CD14-positive monocyte (primary cell): ENCODE data around the gene RAX2. TPM values are rescaled to one million over a fixed set of nuclear protein-coding genes. Genes with fewer than 3 reads are reported as not detected.
"Not testable (repeated sequence)": the region's sequence is repeated elsewhere in the genome, so short reads cannot be mapped to it uniquely, and the experiment has no call there.

Source experiments
- DNase-seq, 3 donors: peaks; one replicate each; pipeline ENCODE4 v3.0.0-alpha.2; 2011 to 2022
- H2AFZ ChIP-seq: 2 replicates; pipeline ENCODE4 v1.6.0; 2012; ENCODE audit warnings: mild to moderate bottlenecking, low read depth, low read length, inconsistent platforms; ENCODE audit not compliant: insufficient read depth, poor library complexity, severe bottlenecking
- H3K27ac ChIP-seq, 2 donors: 1 replicate in 1 of 2; 2 replicates in 1 of 2; pipeline ENCODE4 v1.5.1; 2012 to 2013; ENCODE audit warnings: low read length in 2 of 2, control low read depth in 1 of 2, inconsistent platforms in 1 of 2, low read depth in 1 of 2, mild to moderate bottlenecking in 1 of 2
- H3K27me3 ChIP-seq, 2 donors: one replicate each; pipeline versions ENCODE4 v1.6.0 to v1.6.1; 2011 to 2013; ENCODE audit warnings: low read length in 2 of 2; ENCODE audit not compliant: control insufficient read depth in 2 of 2, insufficient read depth in 2 of 2
- H3K36me3 ChIP-seq, 2 donors: replicated peaks in 1 of 2; 1 replicate in 1 of 2; 2 replicates in 1 of 2; pipeline versions ENCODE4 v1.5.1 to v1.6.1; 2012 to 2013; ENCODE audit warnings: low read length in 2 of 2, control low read depth in 1 of 2, inconsistent platforms in 1 of 2, mild to moderate bottlenecking in 1 of 2; ENCODE audit not compliant: insufficient read depth in 2 of 2, control insufficient read depth in 1 of 2
- H3K4me1 ChIP-seq, 2 donors: 1 replicate in 1 of 2; 2 replicates in 1 of 2; pipeline versions ENCODE4 v1.5.1 to v1.6.1; 2012 to 2013; ENCODE audit warnings: low read length in 2 of 2, control low read depth in 1 of 2, inconsistent platforms in 1 of 2, mild to moderate bottlenecking in 1 of 2, moderate library complexity in 1 of 2; ENCODE audit not compliant: insufficient read depth in 2 of 2, control insufficient read depth in 1 of 2
- H3K4me2 ChIP-seq: replicated peaks from 2 replicates; pipeline ENCODE3; 2012; ENCODE audit warnings: low read length, moderate library complexity, mild to moderate bottlenecking; ENCODE audit not compliant: poor library complexity, severe bottlenecking; ENCODE audit errors: extremely low read depth
- H3K4me3 ChIP-seq, 3 experiments: fragments of 200-600 bp in 1 of 3; sonication (generic) in 1 of 3; replicated peaks in 1 of 3; 1 replicate in 2 of 3; 2 replicates in 1 of 3; pipeline ENCODE4 v1.5.1; 2011 to 2013; ENCODE audit warnings: low read length in 3 of 3, mild to moderate bottlenecking in 3 of 3, control low read depth in 2 of 3, low read depth in 2 of 3, inconsistent platforms in 1 of 3, moderate library complexity in 1 of 3
- H3K79me2 ChIP-seq: 2 replicates; pipeline ENCODE4 v1.6.0; 2012; ENCODE audit warnings: mild to moderate bottlenecking, control low read depth, inconsistent platforms, low read length, moderate library complexity; ENCODE audit not compliant: insufficient read depth
- H3K9ac ChIP-seq: 2 replicates; pipeline ENCODE4 v1.6.0; 2017; ENCODE audit warnings: low read length, mild to moderate bottlenecking; ENCODE audit not compliant: insufficient read depth, poor library complexity, severe bottlenecking
- H3K9me3 ChIP-seq, 2 donors: replicated peaks in 1 of 2; 1 replicate in 1 of 2; 2 replicates in 1 of 2; pipeline versions ENCODE4 v1.5.1 to v1.6.1; 2012 to 2013; ENCODE audit warnings: low read length in 2 of 2, control low read depth in 1 of 2; ENCODE audit not compliant: control insufficient read depth in 1 of 2, insufficient read depth in 1 of 2
- H4K20me1 ChIP-seq: 2 replicates; pipeline ENCODE4 v1.6.0; 2012; ENCODE audit warnings: mild to moderate bottlenecking, low read length, control low read depth, moderate library complexity; ENCODE audit not compliant: insufficient read depth
- H3K27ac Mint-ChIP-seq, 7 donors: one replicate each; pipeline ENCODE4 v1.8.0; 2020; ENCODE audit warnings: mild to moderate bottlenecking in 7 of 7, mixed read lengths in 7 of 7, moderate library complexity in 6 of 7, inconsistent platforms in 2 of 7
- H3K27me3 Mint-ChIP-seq, 3 donors: one replicate each; pipeline ENCODE4 v1.8.0; 2021 to 2022; ENCODE audit warnings: low read depth in 3 of 3, mild to moderate bottlenecking in 3 of 3, mixed read lengths in 3 of 3, moderate library complexity in 3 of 3, inconsistent platforms in 1 of 3
- H3K36me3 Mint-ChIP-seq, 2 donors: one replicate each; pipeline ENCODE4 v1.8.0; 2020; ENCODE audit warnings: mixed read lengths in 2 of 2, inconsistent platforms in 1 of 2, mild to moderate bottlenecking in 1 of 2
- H3K4me1 Mint-ChIP-seq: one replicate; pipeline ENCODE4 v1.8.0; 2020; ENCODE audit warnings: mild to moderate bottlenecking, mixed read lengths
- H3K4me3 Mint-ChIP-seq, 2 donors: one replicate each; pipeline ENCODE4 v1.8.0; 2020; ENCODE audit warnings: mild to moderate bottlenecking in 2 of 2, mixed read lengths in 2 of 2, moderate library complexity in 1 of 2
- H3K9me3 Mint-ChIP-seq, 7 donors: one replicate each; pipeline ENCODE4 v1.8.0; 2020 to 2022; ENCODE audit warnings: mixed read lengths in 7 of 7, mild to moderate bottlenecking in 6 of 7, moderate library complexity in 6 of 7, inconsistent platforms in 2 of 7
- CTCF ChIP-seq: fragments of 200-600 bp; IDR thresholded peaks from one replicate; pipeline ENCODE4 v1.8.0; 2022; ENCODE audit warnings: antibody characterized with exemption, mild to moderate bottlenecking
- WGBS: methylation state at CpG from one replicate; pipeline ENCODE4 v1.1.5; 2013; ENCODE audit warnings: missing lambda C conversion rate; ENCODE audit not compliant: insufficient coverage; 5-methylcytosine and 5-hydroxymethylcytosine counted together
- intact Hi-C, 2 donors: fragments of 100-400 bp; cut with micrococcal nuclease; formaldehyde crosslinking; loops; one replicate each; pipeline versions ENCODE4 v1.15.0 to v1.15.1; 2023
- polyA plus RNA-seq, 3 donors: library from polyadenylated mRNA; depleted of rRNA in 1 of 3; unstranded in 2 of 3; stranded (reverse) in 1 of 3; fragments of 300-500 nt in 2 of 3; fragments of >200 nt in 1 of 3; fragmentation: Illumina TruSeq in 2 of 3; gene quantifications; 1 replicate in 2 of 3; 2 replicates in 1 of 3; pipeline ENCODE4 v1.2.3, GENCODE V29; 2012 to 2021

Gene RAX2
- polyA plus RNA-seq, 3 donors, result not detected

GRCh38 chr19:3767050-3767449 is 5.0 kb downstream of the RAX2 start:
- H3K27me3 ChIP-seq, result no peaks in the 10 kb centered on the region
- peaks cover 40 to 46% of the 10 kb centered on the region in 2 donors for H3K36me3 ChIP-seq
- WGBS, result 94% methylated on average over 23 of the region's 23 CpGs
- H3K9ac ChIP-seq, result no peak overlapping the region
- Mint-ChIP-seq H3K4me1 (peaks cover 7% of the 10 kb centered on the region), H3K9me3 (peaks cover 0 to 3% (median 0%) of the 10 kb centered on the region in 7 donors), H3K27ac (peak overlapping the region in 2 of 7 donors; percentile 56 to 77), H3K27me3 (peaks cover 0 to 3% (median 0%) of the 10 kb centered on the region in 3 donors), H3K36me3 (peaks cover 17 to 51% of the 10 kb centered on the region in 2 donors), H3K4me3 (no peak overlapping the region)
- no peak overlapping the region for H3K4me3 ChIP-seq
- no peak overlapping the region for H3K4me2 ChIP-seq
- H3K4me1 ChIP-seq, result peaks cover 8 to 10% of the 10 kb centered on the region in 2 donors
- H3K9me3 ChIP-seq, result no peaks in the 10 kb centered on the region
- H4K20me1 ChIP-seq, result peaks cover 13% of the 10 kb centered on the region
- intact Hi-C loops, result no loop called here
- no peak for TF ChIP-seq CTCF
- H3K79me2 ChIP-seq, result peaks cover 4% of the 10 kb centered on the region
- no peak for DNase-seq
- H3K27ac ChIP-seq, result no peak overlapping the region
- H2AFZ ChIP-seq, result no peak overlapping the region

DNA sequence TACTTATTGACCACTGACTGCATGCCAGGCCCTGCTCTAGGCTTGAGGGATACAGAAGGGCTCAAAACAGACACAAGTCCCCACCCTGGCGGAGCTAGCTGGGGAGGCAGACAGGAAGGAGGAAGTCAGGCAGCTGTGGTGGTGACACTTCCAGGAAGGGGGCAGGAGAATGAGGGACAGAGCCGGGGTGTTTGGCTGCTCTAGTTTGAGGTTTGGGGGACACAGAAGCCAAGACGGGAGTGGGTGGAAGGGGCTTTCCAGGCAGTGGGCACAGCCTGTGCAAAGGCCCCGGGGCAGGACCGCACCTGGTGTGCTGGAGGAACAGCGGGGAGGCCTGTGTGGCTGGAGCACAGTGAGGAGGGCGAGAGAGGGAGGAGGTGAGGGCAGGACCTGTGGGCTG is 5.5 kb downstream of the RAX2 start:
- TF ChIP-seq CTCF, result no peak
- Histone ChIP-seq H4K20me1 (peaks cover 13% of the 10 kb centered on the region), H3K27me3 (no peaks in the 10 kb centered on the region), H3K27ac (no peak overlapping the region), H2AFZ (no peak overlapping the region), H3K4me1 (peaks cover 13 to 15% of the 10 kb centered on the region in 2 donors), H3K9ac (no peak overlapping the region), H3K79me2 (peaks cover 4% of the 10 kb centered on the region), H3K36me3 (peaks cover 40 to 46% of the 10 kb centered on the region in 2 donors), H3K4me2 (no peak overlapping the region), H3K4me3 (no peak overlapping the region), H3K9me3 (no peaks in the 10 kb centered on the region)
- DNase-seq, result no peak
- Mint-ChIP-seq H3K27ac (peak overlapping the region in 3 of 7 donors; percentile 66 to 77 (median 68)), H3K9me3 (peaks cover 0 to 3% (median 0%) of the 10 kb centered on the region in 7 donors), H3K27me3 (peaks cover 0 to 6% (median 0%) of the 10 kb centered on the region in 3 donors), H3K4me3 (no peak overlapping the region), H3K36me3 (peaks cover 17 to 51% of the 10 kb centered on the region in 2 donors), H3K4me1 (peaks cover 12% of the 10 kb centered on the region)
- WGBS, result 81% methylated on average over 6 of the region's 7 CpGs
- intact Hi-C loops, result no loop called here

DNA sequence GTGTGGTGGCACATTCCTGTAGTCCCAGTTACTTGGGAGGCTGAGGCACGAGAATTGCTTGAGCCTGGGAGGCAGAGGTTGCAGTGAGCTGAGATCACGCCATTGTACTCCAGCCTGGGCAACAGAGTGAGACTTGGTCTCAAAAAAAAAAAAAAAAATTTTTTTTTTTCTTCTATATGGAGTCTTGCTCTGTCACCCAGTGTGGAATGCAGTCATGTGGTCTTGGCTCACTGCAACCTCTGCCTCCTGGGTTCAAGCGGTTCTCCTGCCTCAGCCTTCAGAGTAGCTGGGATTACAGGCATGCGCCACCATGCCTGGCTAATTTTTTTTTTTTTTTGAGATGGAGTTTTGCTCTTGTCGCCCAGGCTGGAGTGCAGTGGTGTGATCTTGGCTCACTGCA is 6.3 kb downstream of the RAX2 start:
- intact Hi-C loops, H3K27me3 ChIP-seq, H3K79me2 ChIP-seq, H3K27ac Mint-ChIP-seq, H3K9me3 ChIP-seq, H3K9me3 Mint-ChIP-seq, H3K4me2 ChIP-seq, H3K4me3 ChIP-seq, H3K4me3 Mint-ChIP-seq, H3K27me3 Mint-ChIP-seq, H2AFZ ChIP-seq, DNase-seq, H3K27ac ChIP-seq, H3K9ac ChIP-seq: not testable (repeated sequence)
- Mint-ChIP-seq H3K36me3 (peaks cover 17 to 51% of the 10 kb centered on the region in 2 donors), H3K4me1 (peaks cover 18% of the 10 kb centered on the region)
- Histone ChIP-seq H4K20me1 (peaks cover 13% of the 10 kb centered on the region), H3K4me1 (peaks cover 20% of the 10 kb centered on the region in 2 donors), H3K36me3 (peaks cover 40 to 46% of the 10 kb centered on the region in 2 donors)
- no CpG with 5 or more reads among the region's 5 CpGs for WGBS
